Osteocyte (in vitro differentiated cells): ENCODE results near the gene CREB5. TPM values are rescaled to one million over a fixed set of nuclear protein-coding genes. Genes with fewer than 3 reads are reported as not detected.

Experiments used
- DNase-seq: peaks from one replicate; pipeline ENCODE4 v3.0.0; 2021; ENCODE audit warnings: mixed read lengths; ENCODE audit not compliant: unreplicated experiment; ENCODE audit errors: extremely low spot score
- H3K27ac Mint-ChIP-seq: one replicate; pipeline ENCODE4 v1.8.0; 2021; ENCODE audit warnings: mild to moderate bottlenecking, mixed read lengths; ENCODE audit not compliant: unreplicated experiment
- H3K27me3 Mint-ChIP-seq: one replicate; pipeline ENCODE4 v1.8.0; 2021; ENCODE audit warnings: mixed read lengths; ENCODE audit not compliant: unreplicated experiment
- H3K36me3 Mint-ChIP-seq: one replicate; pipeline ENCODE4 v1.8.0; 2021; ENCODE audit warnings: mixed read lengths; ENCODE audit not compliant: unreplicated experiment
- H3K4me1 Mint-ChIP-seq: one replicate; pipeline ENCODE4 v1.8.0; 2021; ENCODE audit warnings: mixed read lengths; ENCODE audit not compliant: unreplicated experiment
- H3K4me3 Mint-ChIP-seq: one replicate; pipeline ENCODE4 v1.8.0; 2021; ENCODE audit warnings: mild to moderate bottlenecking, moderate library complexity, mixed read lengths; ENCODE audit not compliant: unreplicated experiment
- H3K9me3 Mint-ChIP-seq: one replicate; pipeline ENCODE4 v1.8.0; 2021; ENCODE audit warnings: mixed read lengths; ENCODE audit not compliant: unreplicated experiment
- CTCF ChIP-seq: fragments of 200-600 bp; sonication (generic); IDR thresholded peaks from 2 replicates; pipeline ENCODE4 v1.5.0; 2021; ENCODE audit warnings: antibody characterized with exemption, mild to moderate bottlenecking, moderate library complexity
- total RNA-seq: library from RNA; stranded (reverse); gene quantifications from 2 replicates; pipeline ENCODE4 v1.2.1, GENCODE V29; 2021

Gene CREB5
- total RNA-seq, 1 donor from 2014 or later: 7.5 TPM

GRCh38 chr7:28564033-28564432 is 151.7 kb downstream of the CREB5 start:
- H3K27me3 Mint-ChIP-seq: peaks cover 3% of the 10 kb centered on the region
- no peaks in the 10 kb centered on the region for H3K9me3 Mint-ChIP-seq
- no peaks in the 10 kb centered on the region for H3K36me3 Mint-ChIP-seq
- no peak overlapping the region for H3K27ac Mint-ChIP-seq
- TF ChIP-seq CTCF: no peak
- no peak overlapping the region for H3K4me3 Mint-ChIP-seq
- H3K4me1 Mint-ChIP-seq: no peaks in the 10 kb centered on the region
- DNase-seq: no peak

GRCh38 chr7:28564755-28565374 is 152.5 kb downstream of the CREB5 start:
- peaks cover 3% of the 10 kb centered on the region for H3K4me1 Mint-ChIP-seq
- no peak overlapping the region for H3K27ac Mint-ChIP-seq
- TF ChIP-seq CTCF: no peak
- H3K36me3 Mint-ChIP-seq: no peaks in the 10 kb centered on the region
- H3K9me3 Mint-ChIP-seq: no peaks in the 10 kb centered on the region
- no peaks in the 10 kb centered on the region for H3K27me3 Mint-ChIP-seq
- no peak overlapping the region for H3K4me3 Mint-ChIP-seq
- DNase-seq: no peak

GRCh38 chr7:28565980-28566379 is 153.7 kb downstream of the CREB5 start:
- DNase-seq: no peak
- Mint-ChIP-seq H3K27ac (no peak overlapping the region), H3K4me3 (no peak overlapping the region), H3K9me3 (no peaks in the 10 kb centered on the region), H3K36me3 (no peaks in the 10 kb centered on the region), H3K4me1 (peaks cover 3% of the 10 kb centered on the region), H3K27me3 (no peaks in the 10 kb centered on the region)
- TF ChIP-seq CTCF: no peak

- Mint-ChIP-seq H3K36me3 (no peaks in the 10 kb centered on the region), H3K9me3 (no peaks in the 10 kb centered on the region), H3K27me3 (no peaks in the 10 kb centered on the region), H3K27ac (no peak overlapping the region), H3K4me3 (no peak overlapping the region), H3K4me1 (peaks cover 22% of the 10 kb centered on the region)
- TF ChIP-seq CTCF: no peak
- no peak for DNase-seq
These were observed 158.0 kb downstream of the CREB5 start for GRCh38 chr7:28570113-28570969.

GRCh38 chr7:28570970-28571288 is 158.6 kb downstream of the CREB5 start:
- Mint-ChIP-seq H3K27me3 (no peaks in the 10 kb centered on the region), H3K9me3 (no peaks in the 10 kb centered on the region), H3K27ac (no peak overlapping the region), H3K4me1 (peaks cover 22% of the 10 kb centered on the region), H3K36me3 (no peaks in the 10 kb centered on the region), H3K4me3 (no peak overlapping the region)
- DNase-seq: no peak
- TF ChIP-seq CTCF: no peak
